PFSK-1 (cell line): ENCODE results near the gene RASSF8.

Source experiments
- POLR2AphosphoS5 ChIP-seq: IDR thresholded peaks from 2 replicates; pipeline ENCODE4 v1.6.1; 2012; ENCODE audit warnings: low read depth, mild to moderate bottlenecking, control low read depth, low read length, moderate library complexity
- TAF1 ChIP-seq: IDR thresholded peaks from 2 replicates; pipeline ENCODE4 v1.6.1; 2012; ENCODE audit warnings: low read length, control low read depth, borderline replicate concordance; ENCODE audit not compliant: insufficient read depth
- TF ChIP-seq, protein P1 (sequence below), 2 experiments: IDR thresholded peaks; 2 replicates each; pipeline versions ENCODE4 v1.6.1 to v1.8.0; 2011 to 2012; ENCODE audit warnings: low read depth in 2 of 2, low read length in 2 of 2, control low read depth in 1 of 2, inconsistent platforms in 1 of 2, mild to moderate bottlenecking in 1 of 2, moderate library complexity in 1 of 2; ENCODE audit not compliant: insufficient read depth in 1 of 2

DNA sequence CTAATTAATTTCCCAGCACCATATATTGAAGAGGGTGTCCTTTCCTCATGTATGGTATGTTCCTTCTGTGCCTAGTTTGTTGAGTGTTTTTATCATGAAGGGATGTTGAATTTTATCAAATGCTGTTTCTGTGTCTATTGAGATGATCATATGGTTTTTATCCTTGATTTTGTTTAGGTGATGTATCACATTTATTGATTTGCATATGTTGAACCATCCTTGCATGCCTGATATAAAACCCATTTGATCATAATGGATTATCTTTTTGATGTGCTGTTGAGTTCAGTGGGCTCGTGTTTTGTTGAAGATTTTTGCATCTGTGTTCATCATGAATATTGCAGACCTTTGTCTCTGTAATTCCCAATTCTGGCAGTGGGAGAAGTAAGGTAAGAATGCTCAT lies 44.6 kb downstream of the RASSF8 start:
- no peak for TF ChIP-seq TAF1
- TF ChIP-seq, protein P1, sequence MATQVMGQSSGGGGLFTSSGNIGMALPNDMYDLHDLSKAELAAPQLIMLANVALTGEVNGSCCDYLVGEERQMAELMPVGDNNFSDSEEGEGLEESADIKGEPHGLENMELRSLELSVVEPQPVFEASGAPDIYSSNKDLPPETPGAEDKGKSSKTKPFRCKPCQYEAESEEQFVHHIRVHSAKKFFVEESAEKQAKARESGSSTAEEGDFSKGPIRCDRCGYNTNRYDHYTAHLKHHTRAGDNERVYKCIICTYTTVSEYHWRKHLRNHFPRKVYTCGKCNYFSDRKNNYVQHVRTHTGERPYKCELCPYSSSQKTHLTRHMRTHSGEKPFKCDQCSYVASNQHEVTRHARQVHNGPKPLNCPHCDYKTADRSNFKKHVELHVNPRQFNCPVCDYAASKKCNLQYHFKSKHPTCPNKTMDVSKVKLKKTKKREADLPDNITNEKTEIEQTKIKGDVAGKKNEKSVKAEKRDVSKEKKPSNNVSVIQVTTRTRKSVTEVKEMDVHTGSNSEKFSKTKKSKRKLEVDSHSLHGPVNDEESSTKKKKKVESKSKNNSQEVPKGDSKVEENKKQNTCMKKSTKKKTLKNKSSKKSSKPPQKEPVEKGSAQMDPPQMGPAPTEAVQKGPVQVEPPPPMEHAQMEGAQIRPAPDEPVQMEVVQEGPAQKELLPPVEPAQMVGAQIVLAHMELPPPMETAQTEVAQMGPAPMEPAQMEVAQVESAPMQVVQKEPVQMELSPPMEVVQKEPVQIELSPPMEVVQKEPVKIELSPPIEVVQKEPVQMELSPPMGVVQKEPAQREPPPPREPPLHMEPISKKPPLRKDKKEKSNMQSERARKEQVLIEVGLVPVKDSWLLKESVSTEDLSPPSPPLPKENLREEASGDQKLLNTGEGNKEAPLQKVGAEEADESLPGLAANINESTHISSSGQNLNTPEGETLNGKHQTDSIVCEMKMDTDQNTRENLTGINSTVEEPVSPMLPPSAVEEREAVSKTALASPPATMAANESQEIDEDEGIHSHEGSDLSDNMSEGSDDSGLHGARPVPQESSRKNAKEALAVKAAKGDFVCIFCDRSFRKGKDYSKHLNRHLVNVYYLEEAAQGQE (IDR thresholded peaks at IDR 0.05; ENCODE audit: insufficient read depth in 1 of 2, low read depth in 2 of 2, low read length in 2 of 2) = no peak
- no peak for TF ChIP-seq POLR2AphosphoS5
